K562 (cell line): ENCODE measurements around the gene CPSF4. TPM values are rescaled to one million over a fixed set of nuclear protein-coding genes. Genes with fewer than 3 reads are reported as not detected.

ENCODE experiments used
- C11orf30 ChIP-seq: fragments of 450-650 bp; IDR thresholded peaks from 2 replicates; pipeline ENCODE4 v1.6.1; 2016; ENCODE audit warnings: low read depth, mild to moderate bottlenecking
- CEBPG ChIP-seq, 3 experiments: fragments of 200-800 bp in 1 of 3; sonication (Bioruptor generic) in 1 of 3; sonication (generic) in 1 of 3; formaldehyde crosslinking in 1 of 3; IDR thresholded peaks in 2 of 3; conservative IDR thresholded peaks in 1 of 3; 2 replicates each; pipeline versions ENCODE4 v1.6.1 to v1.8.0; 2016 to 2022; ENCODE audit warnings: missing compliant biosample characterization in 2 of 3, missing genetic modification characterization in 2 of 3, mild to moderate bottlenecking in 1 of 3, missing genetic modification reagents in 1 of 3
- ELF1 ChIP-seq: fragments of 200-800 bp; sonication (Bioruptor generic); IDR thresholded peaks from 2 replicates; pipeline ENCODE4 v1.6.1; 2016; ENCODE audit warnings: missing genetic modification characterization, missing compliant biosample characterization
- ERF ChIP-seq: fragments of 450-650 bp; formaldehyde crosslinking; IDR thresholded peaks from 2 replicates; pipeline ENCODE4 v1.4.0; 2020; ENCODE audit warnings: mild to moderate bottlenecking, mixed read lengths
- HES1 ChIP-seq: fragments of 450-650 bp; IDR thresholded peaks from 2 replicates; pipeline ENCODE4 v1.6.1; 2016; ENCODE audit warnings: low read depth, mild to moderate bottlenecking, moderate library complexity
- HNRNPH1 ChIP-seq: fragments of 200-400 bp; formaldehyde crosslinking; optimal IDR thresholded peaks from 2 replicates; pipeline ENCODE3; 2017; ENCODE audit warnings: low read depth, mild to moderate bottlenecking, low read length, moderate library complexity
- HNRNPL ChIP-seq: fragments of 200-400 bp; formaldehyde crosslinking; IDR thresholded peaks from 2 replicates; pipeline ENCODE4 v1.6.1; 2017; ENCODE audit warnings: low read depth, mild to moderate bottlenecking, low read length
- JUNB ChIP-seq: fragments of 450-650 bp; formaldehyde crosslinking; conservative IDR thresholded peaks from 2 replicates; pipeline ENCODE4 v1.4.0; 2020; ENCODE audit warnings: mild to moderate bottlenecking
- KDM5B ChIP-seq: fragments of 200-600 bp; sonication (generic); IDR thresholded peaks from 2 replicates; pipeline ENCODE4 v1.6.1; 2012; ENCODE audit warnings: low read depth, mild to moderate bottlenecking, moderate library complexity, low read length, control low read depth, inconsistent platforms; ENCODE audit not compliant: insufficient replicate concordance
- MEF2D ChIP-seq: conservative IDR thresholded peaks from 2 replicates; pipeline ENCODE4 v1.6.1; 2016; ENCODE audit warnings: low read depth, missing genetic modification characterization, missing compliant biosample characterization
- NFE2 ChIP-seq: IDR thresholded peaks from 2 replicates; pipeline ENCODE4 v1.6.1; 2014; ENCODE audit warnings: antibody characterized with exemption, low read depth
- NR0B1 ChIP-seq: fragments of 450-650 bp; IDR thresholded peaks from one replicate; pipeline ENCODE4 v1.6.1; 2018; ENCODE audit warnings: mild to moderate bottlenecking, moderate library complexity; ENCODE audit not compliant: partially characterized antibody
- PYGO2 ChIP-seq: fragments of 450-650 bp; IDR thresholded peaks from 2 replicates; pipeline ENCODE4 v1.6.1; 2016; ENCODE audit warnings: mild to moderate bottlenecking, missing genetic modification characterization, moderate library complexity, missing compliant biosample characterization
- RBM34 ChIP-seq: fragments of 200-400 bp; formaldehyde crosslinking; IDR thresholded peaks from 2 replicates; pipeline ENCODE4 v1.6.1; 2018; ENCODE audit warnings: low read length, borderline replicate concordance; ENCODE audit not compliant: insufficient read depth
- STAT5A ChIP-seq: IDR thresholded peaks from 2 replicates; pipeline ENCODE4 v1.6.1; 2012; ENCODE audit warnings: low read length, inconsistent platforms, borderline replicate concordance
- TBP ChIP-seq: optimal IDR thresholded peaks from 2 replicates; pipeline ENCODE3; 2011; ENCODE audit warnings: low read depth, low read length, improper control_type of control experiment
- TGIF2 ChIP-seq: sonication (generic); formaldehyde crosslinking; IDR thresholded peaks from 2 replicates; pipeline ENCODE4 v1.8.1; 2022; ENCODE audit warnings: mild to moderate bottlenecking, missing genetic modification reagents, moderate library complexity
- ZBTB43 ChIP-seq: sonication (generic); formaldehyde crosslinking; IDR thresholded peaks from 2 replicates; pipeline ENCODE4 v1.8.0; 2023; ENCODE audit warnings: mild to moderate bottlenecking, missing genetic modification reagents
- ZBTB49 ChIP-seq: sonication (generic); formaldehyde crosslinking; IDR thresholded peaks from 2 replicates; pipeline ENCODE4 v1.8.0; 2022; ENCODE audit warnings: missing genetic modification reagents, mild to moderate bottlenecking, borderline replicate concordance
- ZNF224 ChIP-seq: sonication (generic); formaldehyde crosslinking; IDR thresholded peaks from 2 replicates; pipeline ENCODE4 v1.8.0; 2022; ENCODE audit warnings: mild to moderate bottlenecking, missing genetic modification reagents
- ZNF311 ChIP-seq: fragments of 250-450 bp; sonication (Bioruptor Pico); IDR thresholded peaks from 2 replicates; pipeline ENCODE4 v1.4.0; 2020; ENCODE audit warnings: mild to moderate bottlenecking, moderate library complexity
- ZNF77 ChIP-seq: fragments of 250-450 bp; sonication (Bioruptor Pico); IDR thresholded peaks from 2 replicates; pipeline ENCODE4 v1.5.0; 2020
- polyA plus RNA-seq, 8 experiments: library from polyadenylated mRNA; depleted of rRNA in 4 of 8; stranded (reverse) in 5 of 8; unstranded in 3 of 8; fragments of >200 nt; fragmentation: Nextera tagmentation in 2 of 8; fragmentation: Illumina TruSeq in 1 of 8; extraction: Ambion mirVana in 2 of 8; extraction: Trizol in 1 of 8; gene quantifications; 2 replicates each; pipeline versions ENCODE4 v1.2.1 to v1.2.3, GENCODE V29; 2011 to 2014; ENCODE audit warnings: inconsistent platforms in 1 of 8, missing spikeins in 1 of 8
- total RNA-seq, 7 experiments: library from RNA; depleted of rRNA in 6 of 7; stranded (reverse); fragments of >200 nt in 6 of 7; fragmentation: Illumina TruSeq in 2 of 7; extraction: Trizol in 2 of 7; gene quantifications; 2 replicates each; pipeline versions ENCODE4 v1.2.1 to v1.2.3, GENCODE V29; 2011 to 2021; ENCODE audit warnings: low replicate concordance in 1 of 7
- TF ChIP-seq, protein P1 (sequence below): sonication (generic); formaldehyde crosslinking; IDR thresholded peaks from 2 replicates; pipeline ENCODE4 v1.8.0; 2022; ENCODE audit warnings: mild to moderate bottlenecking, low read depth, missing genetic modification reagents

Gene CPSF4
- total and polyA plus RNA-seq, 9 of the 15 experiments (the other 6 are each of a cell fraction or from before 2014, with no cell fraction given) = 16.9 to 118 (median 71.7) TPM

DNA sequence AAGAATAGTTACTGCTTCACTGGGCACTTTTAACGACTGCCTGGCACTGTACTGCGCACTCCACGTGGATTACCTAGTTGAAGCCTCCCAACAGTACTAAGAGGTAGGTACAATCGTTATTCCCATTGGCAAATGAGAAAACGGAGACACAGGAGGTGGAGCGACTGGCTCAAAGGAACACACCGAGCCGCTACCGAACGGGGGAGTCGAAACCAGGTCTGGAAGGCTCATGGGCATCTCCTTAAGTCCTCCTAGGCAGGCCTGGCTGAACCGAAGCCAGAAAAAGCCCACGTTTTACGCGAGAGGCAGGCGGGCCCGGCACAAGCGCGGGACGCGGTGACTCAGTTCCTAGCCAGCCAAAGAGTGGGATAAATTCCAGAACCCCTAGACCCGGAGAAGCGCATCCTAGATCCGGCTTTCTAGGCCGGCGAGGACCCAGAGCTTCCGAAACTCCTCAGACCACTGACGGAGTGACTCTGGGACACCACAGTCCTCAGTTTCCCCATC, 30.8 kb upstream of the CPSF4 start (continued):
- TF ChIP-seq ZNF224 (CRISPR knock-in tag) (no peak), C11orf30 (no peak), KDM5B (peak; percentile 52), ERF (0 out of 2 replicates have a peak, but pooled peaks have one; percentile 61), STAT5A (no peak), HES1 (no peak), CEBPG (CRISPR knock-in tag; IDR thresholded peaks at IDR 0.05) (no peak), CEBPG (tag; conservative IDR thresholded peaks at IDR 0.05 in 1 of 2, IDR thresholded peaks at IDR 0.05 in 1 of 2) (no peak), HNRNPL (no peak), ZBTB43 (CRISPR knock-in tag) (no peak), PYGO2 (no peak), HNRNPH1 (no peak), NFE2 (no peak), JUNB (no peak), ELF1 (no peak), MEF2D (tag) (no peak), NR0B1 (no peak), TGIF2 (no peak), TBP (peak; percentile 38), ZNF77 (no peak), RBM34 (no peak), ZBTB49 (no peak), ZNF311 (CRISPR knock-in tag) (no peak)
- TF ChIP-seq, protein P1, sequence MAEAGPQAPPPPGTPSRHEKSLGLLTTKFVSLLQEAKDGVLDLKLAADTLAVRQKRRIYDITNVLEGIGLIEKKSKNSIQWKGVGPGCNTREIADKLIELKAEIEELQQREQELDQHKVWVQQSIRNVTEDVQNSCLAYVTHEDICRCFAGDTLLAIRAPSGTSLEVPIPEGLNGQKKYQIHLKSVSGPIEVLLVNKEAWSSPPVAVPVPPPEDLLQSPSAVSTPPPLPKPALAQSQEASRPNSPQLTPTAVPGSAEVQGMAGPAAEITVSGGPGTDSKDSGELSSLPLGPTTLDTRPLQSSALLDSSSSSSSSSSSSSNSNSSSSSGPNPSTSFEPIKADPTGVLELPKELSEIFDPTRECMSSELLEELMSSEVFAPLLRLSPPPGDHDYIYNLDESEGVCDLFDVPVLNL (CRISPR knock-in tag) = no peak
- TF ChIP-seq, all 486 proteins: peak for 33
